Stimulated activated CD8-positive, alpha-beta memory T cell treated with anti-CD3 and anti-CD28 coated beads, Interleukin-4, amount 100 ng/mL, for 48 hours (primary cell): ENCODE data around the gene PLAC8.

Source experiments
- DNase-seq: peaks from one replicate; pipeline ENCODE4 v3.0.0-alpha.2; 2020

PLAC8 gene

GRCh38 chr4:83114576-83114975 is at the start of gene PLAC8:
PLAC8 (minus strand) TSS chr4:83114729; CDS start chr4:83107921, 6,808 bp downstream.
- DNase-seq = no peak

- no peak for DNase-seq
Observed at GRCh38 chr4:83153417-83153816, 38.9 kb upstream of the PLAC8 start.

GRCh38 chr4:83152746-83153145 is 38.2 kb upstream of the PLAC8 start:
- no peak for DNase-seq

- no peak for DNase-seq
Observed at GRCh38 chr4:83151651-83152050, 37.1 kb upstream of the PLAC8 start.

- no peak for DNase-seq
Observed at GRCh38 chr4:83150653-83151330, 36.3 kb upstream of the PLAC8 start.

DNA sequence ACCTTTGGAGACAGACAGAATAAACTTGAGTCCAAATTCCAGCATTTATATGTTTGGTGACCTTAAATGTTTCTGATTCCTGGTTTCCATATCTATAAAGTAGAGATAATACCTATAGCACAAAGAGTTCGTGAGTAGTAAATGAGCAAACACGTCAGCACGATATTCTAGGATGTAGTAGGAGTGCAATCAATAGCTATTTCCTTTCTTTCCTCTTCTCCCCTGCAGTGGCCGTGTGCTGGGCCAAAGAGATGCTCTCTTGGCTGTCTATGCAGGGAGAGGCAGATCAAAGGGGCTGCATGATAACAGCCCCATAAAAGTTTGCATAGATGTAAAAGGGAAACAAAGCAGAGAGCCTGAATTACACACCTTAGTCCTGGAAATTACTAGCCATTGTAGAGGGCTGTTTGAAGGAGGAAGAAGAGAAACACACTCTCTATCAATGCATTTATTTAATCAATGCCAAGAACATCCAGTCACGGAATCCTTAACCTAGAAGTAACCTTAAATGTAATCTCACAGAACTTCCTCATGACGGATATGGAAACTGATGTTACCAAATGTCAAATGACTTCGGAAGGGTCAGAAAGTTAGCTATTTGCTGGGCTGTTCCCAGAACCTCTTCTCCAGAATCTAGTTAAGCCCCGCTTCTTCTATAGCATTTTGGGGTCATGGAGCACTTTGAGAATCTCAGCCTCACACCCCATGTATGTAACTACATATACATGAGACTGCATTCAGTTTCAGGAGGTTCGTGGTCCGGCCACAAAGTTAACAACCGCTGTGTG is 35.5 kb upstream of the PLAC8 start:
- no peak for DNase-seq

- DNase-seq = no peak
Observed at GRCh38 chr4:83146841-83147240, 32.3 kb upstream of the PLAC8 start.

GRCh38 chr4:83145776-83146175 is 31.2 kb upstream of the PLAC8 start:
- peak; percentile 45 for DNase-seq

DNA sequence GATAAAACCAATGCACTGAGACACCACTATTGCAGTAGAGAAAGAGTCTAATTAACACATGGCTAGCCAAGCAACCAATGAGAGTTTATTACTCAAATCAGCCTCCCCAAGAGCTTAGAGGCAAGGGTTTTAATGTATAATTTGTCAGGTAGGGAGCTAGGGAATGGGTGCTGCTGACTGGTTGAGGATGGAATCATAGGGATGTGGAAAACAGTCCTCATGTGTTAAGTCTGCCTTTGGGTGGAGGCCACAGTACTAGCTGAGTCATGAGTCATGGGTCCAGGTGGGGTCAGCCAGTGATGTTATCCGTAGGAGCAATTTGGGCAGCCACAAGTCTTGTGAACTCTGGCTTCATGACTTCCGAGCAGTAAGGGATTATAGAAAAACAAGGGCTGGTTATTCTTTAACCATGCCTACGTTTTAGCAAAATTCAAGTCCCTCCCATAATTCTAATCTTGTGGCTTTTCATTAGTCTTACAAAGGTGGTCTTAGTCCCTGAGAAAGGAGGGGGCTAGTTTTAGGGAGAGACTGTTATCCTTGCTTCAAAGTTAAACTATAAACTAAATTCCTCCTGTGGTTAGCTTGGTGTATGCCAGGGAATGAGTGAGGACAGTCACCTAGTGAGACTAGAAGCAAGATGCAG is 25.1 kb upstream of the PLAC8 start:
- no peak for DNase-seq

DNA sequence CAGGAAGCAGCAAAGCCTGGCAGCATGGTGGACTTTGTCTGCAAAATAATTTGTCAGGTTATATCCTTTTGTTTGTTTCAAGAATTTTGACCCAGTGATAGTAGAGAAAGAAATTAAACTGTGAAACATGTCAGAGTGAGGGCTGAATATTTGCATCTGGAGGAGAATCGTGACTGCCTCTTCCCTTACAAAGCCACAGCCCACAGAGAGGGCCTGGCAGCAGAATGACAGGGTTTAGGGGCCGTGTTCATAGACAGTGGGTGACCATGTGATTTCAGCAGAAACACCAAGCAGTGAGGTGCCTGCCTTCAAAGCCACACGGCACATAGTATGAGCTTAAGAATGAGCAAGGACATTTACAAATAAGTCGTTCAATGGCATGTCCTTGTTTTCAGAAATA is 24.4 kb upstream of the PLAC8 start:
- DNase-seq = peak; percentile 52

DNA sequence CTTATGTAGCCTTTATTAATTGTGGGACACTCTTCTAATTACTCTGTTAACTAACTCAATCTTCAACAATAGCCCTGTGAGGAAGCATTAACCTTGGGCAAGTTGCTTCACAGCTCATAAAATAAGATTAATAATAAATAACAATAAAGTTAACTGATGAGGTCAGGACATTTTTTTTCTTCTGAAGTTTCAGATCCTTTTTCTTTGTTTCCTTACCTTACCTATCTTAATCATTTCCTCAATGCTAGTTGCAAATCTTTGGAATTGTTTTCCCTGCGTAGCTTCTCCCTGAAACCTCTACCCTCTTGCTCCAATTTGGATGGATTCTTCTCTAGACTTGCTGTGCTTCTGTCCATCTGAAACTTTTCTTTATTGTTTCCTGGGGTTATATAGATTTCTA is 17.5 kb upstream of the PLAC8 start:
- no peak for DNase-seq

DNA sequence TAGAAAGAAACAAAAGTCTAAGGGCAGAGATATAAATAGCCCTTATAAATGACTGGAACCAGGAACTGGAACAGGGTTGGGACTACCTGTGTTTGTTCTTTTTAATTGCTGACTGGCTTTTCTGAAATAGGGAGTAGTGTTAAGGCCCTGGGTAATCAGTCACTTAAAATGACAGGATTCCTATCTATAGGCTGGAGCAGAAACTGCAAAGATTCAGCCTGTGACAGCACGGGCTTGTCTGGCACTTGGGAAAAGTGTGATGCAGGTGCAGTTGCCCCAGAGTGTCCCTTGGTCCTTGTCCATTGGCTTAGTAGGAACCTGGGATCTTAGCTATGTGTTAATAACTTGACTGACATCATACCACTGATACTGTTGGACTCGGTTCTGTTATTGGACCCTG is 14.7 kb upstream of the PLAC8 start:
- no peak for DNase-seq

DNA sequence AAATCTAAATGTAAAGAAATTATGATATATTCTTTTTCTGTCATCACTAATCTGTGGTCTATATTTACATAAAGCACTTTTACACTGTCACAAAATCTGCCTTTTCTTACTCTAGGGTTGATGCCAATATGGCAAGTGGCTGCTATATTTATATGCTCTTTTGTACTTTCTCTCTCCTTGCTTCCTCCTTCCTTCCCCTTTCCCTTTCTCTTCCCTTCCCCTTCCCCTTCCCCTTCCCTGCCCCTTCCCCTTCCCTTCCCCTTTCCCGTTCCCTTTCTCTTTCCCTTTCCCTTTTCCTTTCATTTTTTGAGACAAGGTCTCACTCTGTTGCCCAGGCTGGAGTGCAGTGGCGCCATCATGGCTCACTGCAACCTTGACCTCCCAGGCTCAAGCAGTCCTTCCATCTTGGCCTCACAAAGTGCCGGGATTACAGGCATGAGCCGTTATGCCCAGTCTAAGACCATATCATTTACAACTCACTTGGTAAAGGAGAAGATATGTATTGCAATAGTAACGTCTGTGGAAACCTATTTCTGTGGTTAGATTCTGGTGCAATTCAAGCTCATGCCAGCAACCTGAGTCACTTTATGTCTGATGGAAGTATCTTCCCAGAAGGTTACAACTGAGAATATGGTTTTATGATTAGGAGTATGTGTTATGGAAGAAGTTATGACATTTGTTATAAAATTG is 13.9 kb upstream of the PLAC8 start:
- DNase-seq = no peak

DNA sequence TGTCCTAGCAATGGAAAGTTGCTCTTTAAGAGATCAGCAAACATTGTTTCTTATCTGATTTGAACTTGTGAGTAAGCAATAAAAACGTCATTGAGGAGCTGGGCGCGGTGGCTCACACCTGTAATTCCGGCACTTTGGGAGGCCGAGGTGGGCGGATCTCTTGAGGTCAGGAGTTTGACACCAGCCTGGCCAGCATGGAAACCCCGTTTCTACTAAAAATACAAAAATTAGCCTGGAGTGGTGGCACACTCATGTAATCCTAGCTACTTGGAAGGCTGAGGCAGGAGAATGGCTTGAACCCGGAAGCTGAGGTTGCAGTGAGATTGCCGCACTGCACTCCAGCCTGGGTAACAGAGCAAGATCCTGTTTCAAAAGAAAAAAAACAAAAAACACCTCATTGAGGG is 11.2 kb upstream of the PLAC8 start:
- peak; percentile 57 for DNase-seq

DNA sequence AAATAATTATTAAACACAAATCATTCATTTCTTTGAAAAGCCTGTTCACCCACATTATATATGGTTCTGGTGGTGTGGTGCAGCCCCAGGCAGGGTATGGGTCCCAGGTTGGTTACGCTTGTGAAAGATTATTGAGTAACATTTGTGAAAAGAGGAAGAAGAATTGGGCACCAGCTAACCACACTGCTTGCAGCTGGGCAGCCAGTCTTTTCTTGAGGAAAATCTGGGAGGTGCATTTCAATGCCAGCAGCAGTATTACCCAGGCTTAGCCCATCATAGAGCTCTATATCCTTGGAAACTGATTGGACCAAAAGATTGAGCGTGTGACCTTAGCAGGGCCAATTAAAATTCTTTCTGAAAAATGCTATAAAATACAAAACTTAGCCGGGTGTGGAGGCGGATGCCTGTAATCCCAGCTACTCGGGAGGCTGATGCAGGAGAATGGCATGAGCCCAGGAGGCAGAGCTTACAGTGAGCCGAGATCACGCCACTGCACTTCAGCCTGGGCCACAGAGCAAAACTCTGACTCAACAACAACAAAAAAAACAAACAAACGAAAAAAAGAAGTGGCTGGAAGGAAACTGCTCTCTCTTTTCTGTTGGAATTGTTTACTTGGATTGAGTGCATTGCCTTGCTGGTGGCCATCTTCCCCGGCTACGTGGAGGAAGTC is 9.7 kb upstream of the PLAC8 start:
- DNase-seq = no peak

- DNase-seq = no peak
Observed at GRCh38 chr4:83121246-83121645, 6.7 kb upstream of the PLAC8 start.

DNA sequence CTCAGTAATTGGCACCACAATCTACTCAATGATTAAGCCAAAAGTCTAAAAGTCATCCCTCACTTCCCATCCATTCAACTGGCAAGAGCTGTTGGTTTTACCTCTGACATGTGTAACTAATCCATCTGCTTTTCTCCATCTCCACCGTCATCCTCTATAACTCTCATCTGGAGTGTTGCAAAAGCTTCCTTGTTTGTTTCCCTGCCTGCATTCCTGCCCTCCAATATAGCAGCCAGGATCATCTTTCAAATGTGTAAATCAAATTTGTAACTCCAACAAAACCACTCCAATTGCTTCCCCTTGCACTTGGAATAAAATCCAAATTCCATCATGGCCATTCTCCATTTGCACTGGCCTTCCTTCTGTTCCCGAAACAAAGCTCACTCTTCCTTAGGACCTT is 4.3 kb upstream of the PLAC8 start:
- DNase-seq = no peak

GRCh38 chr4:83115656-83116285 is 1.2 kb upstream of the PLAC8 start:
- DNase-seq = no peak

- no peak for DNase-seq
Observed at GRCh38 chr4:83115000-83115399, 471 bp upstream of the PLAC8 start.

DNA sequence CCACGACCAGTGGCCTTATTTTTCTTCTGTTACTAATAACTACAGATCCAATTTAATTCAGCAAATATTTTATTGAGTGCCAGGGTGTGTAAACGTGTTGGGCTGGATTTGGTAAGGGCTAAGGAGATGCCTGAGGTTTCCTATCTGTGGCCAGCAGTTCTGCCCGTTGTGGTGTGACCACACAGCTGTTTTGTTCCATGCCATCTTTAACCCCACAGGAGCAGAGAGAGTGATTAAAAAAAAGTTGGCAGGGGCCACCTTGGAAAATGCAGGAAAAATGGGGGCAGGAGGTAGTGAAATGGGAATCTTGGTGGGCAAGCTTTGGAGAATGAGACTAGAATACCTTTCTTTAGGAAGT is 1.1 kb downstream of the PLAC8 start:
- peak; percentile 39 for DNase-seq

DNA sequence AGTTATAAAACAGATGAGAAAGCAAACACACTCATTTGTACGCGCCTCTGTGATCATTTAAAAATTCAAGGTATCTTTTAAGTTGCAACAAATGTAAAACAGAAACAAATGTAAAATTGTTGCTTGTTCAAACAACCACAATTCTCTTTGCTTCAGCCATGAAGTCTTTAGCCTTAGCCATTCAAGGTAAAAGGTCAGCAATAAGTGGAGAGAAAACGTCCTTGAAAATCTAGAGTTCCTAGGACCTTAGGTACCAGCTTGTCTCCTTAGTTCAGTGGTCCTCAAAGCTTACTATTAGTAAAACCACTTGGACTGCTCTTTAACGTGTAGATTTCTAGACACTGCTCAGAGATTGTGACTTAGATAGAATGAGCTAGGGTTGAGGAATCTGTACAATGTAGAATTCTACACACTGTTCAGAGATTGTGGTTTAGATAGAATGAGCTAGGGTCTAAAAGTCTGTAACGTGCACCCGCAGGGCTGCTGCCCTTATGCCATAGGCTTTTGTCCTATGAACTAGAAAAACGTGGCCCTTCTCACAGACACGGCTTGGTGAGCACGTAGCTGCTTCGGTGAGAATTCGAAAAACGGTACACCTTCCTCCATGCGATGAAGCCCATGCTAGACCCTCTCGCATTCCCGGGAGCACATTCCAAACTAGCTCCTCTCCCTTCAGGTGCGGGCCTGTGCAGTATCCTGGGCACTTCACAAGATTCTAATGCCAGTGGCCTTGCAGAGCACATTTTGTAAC is 1.7 kb downstream of the PLAC8 start:
- DNase-seq = peak; percentile 49

GRCh38 chr4:83112231-83112630 is 2.3 kb downstream of the PLAC8 start:
- peak; percentile 41 for DNase-seq
